ENCODE data around the gene CD3G.

DNA sequence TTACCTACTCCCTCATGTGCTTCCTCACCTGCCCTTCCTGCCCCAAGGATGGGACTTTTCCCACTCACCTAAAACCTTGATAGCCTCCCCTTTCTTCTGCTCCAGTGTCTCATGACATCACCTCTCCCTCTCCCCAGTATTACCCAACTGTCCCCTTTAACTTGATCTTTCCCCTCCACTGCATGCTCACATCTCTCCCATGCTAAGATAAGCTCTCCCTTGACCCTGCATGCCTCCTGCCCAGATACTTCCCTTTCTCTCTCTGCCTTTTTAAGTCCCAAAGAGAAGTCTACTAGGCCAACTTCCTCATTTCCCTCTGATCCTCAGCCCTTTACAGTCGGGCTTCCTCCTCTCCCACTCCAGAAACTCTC, 24.8 kb upstream of the CD3G start:
- TF ChIP-seq, protein P1, sequence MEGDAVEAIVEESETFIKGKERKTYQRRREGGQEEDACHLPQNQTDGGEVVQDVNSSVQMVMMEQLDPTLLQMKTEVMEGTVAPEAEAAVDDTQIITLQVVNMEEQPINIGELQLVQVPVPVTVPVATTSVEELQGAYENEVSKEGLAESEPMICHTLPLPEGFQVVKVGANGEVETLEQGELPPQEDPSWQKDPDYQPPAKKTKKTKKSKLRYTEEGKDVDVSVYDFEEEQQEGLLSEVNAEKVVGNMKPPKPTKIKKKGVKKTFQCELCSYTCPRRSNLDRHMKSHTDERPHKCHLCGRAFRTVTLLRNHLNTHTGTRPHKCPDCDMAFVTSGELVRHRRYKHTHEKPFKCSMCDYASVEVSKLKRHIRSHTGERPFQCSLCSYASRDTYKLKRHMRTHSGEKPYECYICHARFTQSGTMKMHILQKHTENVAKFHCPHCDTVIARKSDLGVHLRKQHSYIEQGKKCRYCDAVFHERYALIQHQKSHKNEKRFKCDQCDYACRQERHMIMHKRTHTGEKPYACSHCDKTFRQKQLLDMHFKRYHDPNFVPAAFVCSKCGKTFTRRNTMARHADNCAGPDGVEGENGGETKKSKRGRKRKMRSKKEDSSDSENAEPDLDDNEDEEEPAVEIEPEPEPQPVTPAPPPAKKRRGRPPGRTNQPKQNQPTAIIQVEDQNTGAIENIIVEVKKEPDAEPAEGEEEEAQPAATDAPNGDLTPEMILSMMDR (IDR thresholded peaks at IDR 0.05): no peak
- TF ChIP-seq SIN3A (IDR thresholded peaks at IDR 0.05; ENCODE audit: borderline replicate concordance, insufficient read depth, low read depth, low read length) (no peak), POLR2AphosphoS5 (IDR thresholded peaks at IDR 0.05; ENCODE audit: low read depth, low read length) (no peak), TCF7L2 (IDR thresholded peaks at IDR 0.05; ENCODE audit: low read depth, low read length) (no peak)
- TF ChIP-seq, protein P2, sequence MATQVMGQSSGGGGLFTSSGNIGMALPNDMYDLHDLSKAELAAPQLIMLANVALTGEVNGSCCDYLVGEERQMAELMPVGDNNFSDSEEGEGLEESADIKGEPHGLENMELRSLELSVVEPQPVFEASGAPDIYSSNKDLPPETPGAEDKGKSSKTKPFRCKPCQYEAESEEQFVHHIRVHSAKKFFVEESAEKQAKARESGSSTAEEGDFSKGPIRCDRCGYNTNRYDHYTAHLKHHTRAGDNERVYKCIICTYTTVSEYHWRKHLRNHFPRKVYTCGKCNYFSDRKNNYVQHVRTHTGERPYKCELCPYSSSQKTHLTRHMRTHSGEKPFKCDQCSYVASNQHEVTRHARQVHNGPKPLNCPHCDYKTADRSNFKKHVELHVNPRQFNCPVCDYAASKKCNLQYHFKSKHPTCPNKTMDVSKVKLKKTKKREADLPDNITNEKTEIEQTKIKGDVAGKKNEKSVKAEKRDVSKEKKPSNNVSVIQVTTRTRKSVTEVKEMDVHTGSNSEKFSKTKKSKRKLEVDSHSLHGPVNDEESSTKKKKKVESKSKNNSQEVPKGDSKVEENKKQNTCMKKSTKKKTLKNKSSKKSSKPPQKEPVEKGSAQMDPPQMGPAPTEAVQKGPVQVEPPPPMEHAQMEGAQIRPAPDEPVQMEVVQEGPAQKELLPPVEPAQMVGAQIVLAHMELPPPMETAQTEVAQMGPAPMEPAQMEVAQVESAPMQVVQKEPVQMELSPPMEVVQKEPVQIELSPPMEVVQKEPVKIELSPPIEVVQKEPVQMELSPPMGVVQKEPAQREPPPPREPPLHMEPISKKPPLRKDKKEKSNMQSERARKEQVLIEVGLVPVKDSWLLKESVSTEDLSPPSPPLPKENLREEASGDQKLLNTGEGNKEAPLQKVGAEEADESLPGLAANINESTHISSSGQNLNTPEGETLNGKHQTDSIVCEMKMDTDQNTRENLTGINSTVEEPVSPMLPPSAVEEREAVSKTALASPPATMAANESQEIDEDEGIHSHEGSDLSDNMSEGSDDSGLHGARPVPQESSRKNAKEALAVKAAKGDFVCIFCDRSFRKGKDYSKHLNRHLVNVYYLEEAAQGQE (IDR thresholded peaks at IDR 0.05; ENCODE audit: insufficient read depth in 1 of 2, low read depth in 2 of 2, low read length in 1 of 2): no peak
